Umbilical cord (tissue), 2 donors: Measurements from ENCODE around the gene ZNF783. TPM values are rescaled to one million over a fixed set of nuclear protein-coding genes. Genes with fewer than 3 reads are reported as not detected.
"Not testable (repeated sequence)": the region's sequence is repeated elsewhere in the genome, so short reads cannot be mapped to it uniquely, and the experiment has no call there.

Experiments
- DNase-seq: peaks from one replicate; pipeline ENCODE4 v3.0.0-alpha.2; 2015; ENCODE audit warnings: low spot score
- total RNA-seq: library from RNA; depleted of rRNA; stranded (reverse); fragments of >200 nt; gene quantifications from one replicate; pipeline ENCODE4 v1.2.3, GENCODE V29; 2014; ENCODE audit warnings: low replicate concordance; ENCODE audit not compliant: insufficient read depth

The ZNF783 gene
- total RNA-seq, 1 donor from 2014 or later, result 15.9 TPM

DNA sequence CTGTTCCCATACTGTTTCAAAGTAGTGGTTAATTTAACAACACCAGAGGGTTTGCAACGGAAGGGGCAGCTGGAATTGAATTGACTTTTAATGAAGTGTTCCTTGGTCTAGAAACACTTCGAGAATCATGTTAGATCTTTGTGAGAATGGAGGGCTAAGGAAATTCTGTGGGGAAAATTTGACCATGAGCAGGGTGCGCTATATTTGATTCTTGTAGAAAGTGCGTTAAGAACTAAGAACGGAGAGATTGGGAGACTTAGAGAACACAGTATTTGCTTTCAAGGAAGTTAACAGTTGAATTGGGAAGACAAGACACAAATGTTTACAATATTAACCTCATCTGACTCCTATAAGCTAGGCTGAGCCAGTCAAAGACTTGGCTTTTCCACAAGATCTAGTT lies 21.4 kb upstream of the ZNF783 start:
- DNase-seq, result no peak

DNA sequence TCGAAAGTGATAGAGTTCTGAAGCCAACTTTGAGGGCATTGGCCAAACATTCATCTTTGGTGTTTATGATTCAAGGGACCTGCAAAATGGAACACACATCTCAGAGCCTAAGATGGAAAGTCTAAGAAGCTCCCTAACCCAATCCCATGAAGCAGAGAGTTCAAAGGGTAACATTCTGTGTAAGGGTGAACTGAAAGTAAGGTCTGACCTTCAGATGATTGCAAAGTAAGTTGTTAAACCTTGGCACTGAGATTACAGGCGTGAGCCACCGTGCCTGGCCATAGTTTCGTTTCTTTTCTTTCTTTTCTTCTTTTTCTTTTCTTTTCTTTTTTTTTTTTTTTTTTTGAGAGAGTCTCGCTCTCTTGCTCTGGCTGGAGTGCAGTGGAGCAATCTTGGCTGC lies 20.3 kb upstream of the ZNF783 start:
- DNase-seq, result no peak

DNA sequence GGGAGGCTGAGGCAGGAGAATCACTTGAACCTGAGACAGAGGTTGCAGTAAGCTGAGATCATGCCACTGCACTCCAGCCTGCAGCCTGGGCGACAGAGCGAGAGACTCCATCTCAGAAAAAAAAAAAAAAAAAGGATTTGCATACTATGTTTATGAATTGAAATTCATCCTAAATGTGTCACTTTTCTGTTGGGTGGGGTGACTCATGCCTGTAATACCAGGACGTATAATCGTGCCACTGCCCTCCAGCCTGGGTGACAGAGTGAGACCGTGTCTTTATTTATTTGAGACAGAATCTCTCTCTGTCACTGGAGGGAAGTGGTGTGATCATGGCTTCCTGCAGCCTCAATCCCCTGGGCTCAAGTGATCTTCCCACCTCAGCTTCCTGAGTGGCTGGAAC lies 16.8 kb upstream of the ZNF783 start:
- DNase-seq, result no peak

DNA sequence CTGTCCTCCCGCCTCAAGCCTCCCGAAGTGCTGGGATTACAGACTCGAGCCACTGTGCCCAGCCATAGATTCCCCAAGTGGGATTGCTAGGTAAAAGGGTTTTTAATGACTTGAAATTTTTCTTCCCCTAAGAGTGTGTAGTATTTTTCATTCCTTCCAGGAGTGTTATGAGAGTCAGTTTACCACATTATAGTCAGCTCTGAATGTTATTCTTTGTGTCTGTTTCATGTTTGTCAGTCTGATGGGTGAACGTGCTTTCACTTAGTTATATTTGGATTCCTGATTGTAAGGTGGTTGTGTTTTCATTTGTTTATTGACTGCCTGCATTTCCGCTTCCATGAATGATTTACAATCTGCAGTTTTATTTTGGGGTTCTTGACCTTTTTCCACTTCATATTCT lies 16.3 kb upstream of the ZNF783 start:
- no peak for DNase-seq

DNA sequence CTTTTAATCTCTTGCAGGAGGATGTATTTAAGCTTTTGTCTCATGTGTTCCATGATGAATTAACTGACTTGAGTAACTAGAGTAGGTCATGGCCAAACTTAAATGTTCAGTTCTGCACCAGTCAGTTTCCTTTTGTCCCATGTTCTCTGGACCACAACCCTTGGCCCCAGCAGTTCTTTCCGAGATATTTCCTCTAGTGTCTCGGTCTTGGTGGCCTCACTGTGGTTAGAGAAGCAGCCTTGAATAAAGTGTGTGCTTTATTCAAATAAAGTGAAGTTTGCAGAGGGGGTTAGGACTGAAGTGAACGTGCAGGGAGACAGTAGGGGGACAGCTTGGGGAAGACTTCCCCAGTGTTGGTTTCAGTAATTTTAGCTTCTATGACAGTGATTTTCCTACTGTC lies 13.2 kb upstream of the ZNF783 start:
- DNase-seq, result no peak

DNA sequence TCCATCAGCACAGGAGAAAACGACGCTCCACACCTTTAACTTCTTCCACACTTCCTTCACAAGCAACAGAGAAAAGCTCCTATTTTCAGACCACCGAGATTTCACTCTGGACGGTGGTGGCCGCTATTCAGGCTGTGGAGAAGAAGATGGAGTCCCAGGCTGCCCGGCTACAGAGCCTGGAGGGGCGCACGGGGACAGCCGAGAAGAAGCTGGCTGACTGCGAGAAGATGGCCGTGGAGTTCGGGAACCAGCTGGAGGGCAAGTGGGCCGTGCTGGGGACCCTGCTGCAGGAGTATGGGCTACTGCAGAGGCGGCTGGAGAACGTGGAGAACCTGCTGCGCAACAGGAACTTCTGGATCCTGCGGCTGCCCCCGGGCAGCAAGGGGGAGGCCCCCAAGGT lies 11.8 kb upstream of the ZNF783 start:
- DNase-seq, result not testable (repeated sequence)

- not testable (repeated sequence) for DNase-seq
Measured at GRCh38 chr7:149251518-149251917, 10.5 kb upstream of the ZNF783 start.

DNA sequence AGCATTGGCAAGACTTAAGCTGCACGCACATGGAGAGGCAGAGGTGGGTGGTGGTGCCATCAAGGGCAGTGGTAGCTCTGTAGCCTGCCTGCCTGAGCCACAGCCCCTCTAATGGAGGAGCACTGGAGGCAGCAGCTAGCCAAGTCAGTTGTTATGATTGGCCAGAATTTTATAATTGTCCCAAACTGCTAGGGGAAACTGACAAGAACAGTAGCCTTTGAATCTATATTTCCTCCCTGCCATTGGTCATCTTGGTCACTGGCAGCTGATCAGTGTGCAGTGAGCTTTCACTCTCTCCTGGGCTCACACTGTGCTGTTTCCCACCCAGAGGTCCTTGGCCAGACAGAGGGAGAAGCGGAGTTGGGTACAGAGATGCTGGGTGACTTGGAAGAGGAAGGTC lies 9.6 kb upstream of the ZNF783 start:
- DNase-seq, result no peak

GRCh38 chr7:149253665-149254064 lies 8.3 kb upstream of the ZNF783 start:
- DNase-seq, result no peak

GRCh38 chr7:149254181-149254858 lies 7.7 kb upstream of the ZNF783 start:
- DNase-seq, result no peak

DNA sequence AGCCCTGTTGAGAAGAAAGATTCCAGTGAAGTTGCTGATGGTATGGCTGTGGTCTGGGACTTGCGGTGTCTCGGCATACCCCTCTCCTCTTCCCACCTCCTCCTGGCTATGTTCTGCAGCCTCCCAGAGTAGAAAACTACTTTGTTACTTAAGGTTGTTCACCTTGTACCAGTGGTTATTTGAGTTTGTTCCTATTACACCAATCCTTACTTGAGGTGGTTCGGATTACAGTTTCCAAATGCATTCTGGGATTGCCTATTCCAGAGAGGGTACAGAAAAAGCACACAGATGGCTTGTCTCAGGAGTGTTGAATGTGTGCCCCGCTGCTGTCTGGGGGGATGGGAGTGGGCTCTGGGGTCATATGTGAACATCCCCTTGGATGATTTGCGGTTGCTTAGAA lies 6.8 kb upstream of the ZNF783 start:
- no peak for DNase-seq

DNA sequence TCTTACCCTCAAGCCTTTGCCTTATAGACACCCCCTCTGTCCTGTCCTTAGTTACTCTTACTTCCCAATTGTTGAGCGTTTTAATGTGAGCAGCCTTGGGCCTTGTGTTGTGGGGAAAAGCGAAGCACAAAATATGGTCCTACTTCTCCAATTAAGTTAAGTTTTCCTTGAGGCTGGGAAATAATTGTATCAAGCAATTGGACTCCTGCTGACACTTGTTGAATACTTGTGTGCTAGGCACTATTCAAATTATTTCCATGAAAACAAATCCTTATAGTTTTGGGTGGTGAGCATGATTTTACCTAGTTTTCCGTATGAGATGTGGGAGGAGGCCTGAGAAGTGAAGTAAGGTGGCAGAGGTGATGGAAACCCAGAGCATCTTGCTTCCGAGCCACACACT lies 5.4 kb upstream of the ZNF783 start:
- DNase-seq, result no peak

DNA sequence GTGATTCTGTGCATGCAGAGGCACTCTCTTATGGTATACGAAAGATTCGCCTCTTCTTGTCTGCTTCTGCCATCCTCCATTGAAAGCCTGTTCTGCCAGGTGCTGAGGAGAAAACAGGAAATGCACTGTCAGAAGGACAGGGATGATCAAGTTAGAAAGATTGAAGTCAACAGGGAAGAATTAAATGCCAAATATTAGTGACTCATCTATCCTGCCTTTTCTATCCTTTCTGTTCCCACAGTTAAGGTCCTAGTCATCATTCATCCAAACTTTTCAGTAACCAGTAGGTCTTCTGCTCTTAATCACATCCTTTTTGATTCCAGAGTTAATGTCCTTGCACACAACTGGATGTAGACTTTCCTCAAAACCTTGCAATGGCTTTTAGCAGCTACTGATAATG lies 4.8 kb upstream of the ZNF783 start:
- DNase-seq, result no peak

- peak; percentile 38 for DNase-seq
Measured at GRCh38 chr7:149261316-149261828, 624 bp upstream of the ZNF783 start.

DNA sequence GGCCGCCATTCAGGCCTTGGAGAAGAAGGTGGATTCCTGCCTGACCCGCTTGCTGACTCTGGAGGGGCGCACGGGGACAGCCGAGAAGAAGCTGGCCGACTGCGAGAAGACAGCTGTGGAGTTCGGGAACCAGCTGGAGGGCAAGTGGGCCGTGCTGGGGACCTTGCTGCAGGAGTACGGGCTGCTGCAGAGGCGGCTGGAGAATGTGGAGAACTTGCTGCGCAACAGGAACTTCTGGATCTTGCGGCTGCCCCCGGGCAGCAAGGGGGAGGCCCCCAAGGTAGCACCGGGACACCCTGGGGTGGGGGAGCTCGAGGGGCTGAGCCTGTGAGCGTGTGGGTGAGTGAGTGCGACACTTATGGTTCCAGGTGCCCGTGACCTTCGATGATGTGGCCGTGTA lies 4.5 kb downstream of the ZNF783 start:
- DNase-seq, result no peak

- no peak for DNase-seq
Measured at GRCh38 chr7:149267733-149268132, 5.7 kb downstream of the ZNF783 start.

DNA sequence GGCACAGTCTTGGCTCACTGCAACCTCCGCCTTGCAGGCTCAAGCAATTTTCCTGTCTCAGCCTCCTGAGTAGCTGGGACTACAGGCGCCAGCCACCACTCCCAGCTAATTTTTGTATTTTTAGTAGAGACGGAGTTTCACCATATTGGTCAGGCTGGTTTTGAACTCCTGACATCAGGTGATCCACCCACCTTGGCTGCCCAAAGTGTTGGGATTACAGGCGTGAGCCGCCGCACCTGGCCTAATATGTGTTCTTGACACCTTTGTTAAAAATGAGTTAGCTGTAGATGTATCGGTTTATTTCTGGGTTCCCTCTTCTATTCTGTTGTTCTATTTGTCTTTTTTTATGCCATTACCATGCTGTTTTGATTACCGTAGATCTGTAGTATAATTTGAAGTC lies 12.4 kb downstream of the ZNF783 start:
- not testable (repeated sequence) for DNase-seq

GRCh38 chr7:149277871-149278270 lies 15.9 kb downstream of the ZNF783 start:
- DNase-seq, result no peak

GRCh38 chr7:149278396-149278795 lies 16.4 kb downstream of the ZNF783 start:
- DNase-seq, result no peak

GRCh38 chr7:149279111-149279743 lies 17.2 kb downstream of the ZNF783 start:
- no peak for DNase-seq

DNA sequence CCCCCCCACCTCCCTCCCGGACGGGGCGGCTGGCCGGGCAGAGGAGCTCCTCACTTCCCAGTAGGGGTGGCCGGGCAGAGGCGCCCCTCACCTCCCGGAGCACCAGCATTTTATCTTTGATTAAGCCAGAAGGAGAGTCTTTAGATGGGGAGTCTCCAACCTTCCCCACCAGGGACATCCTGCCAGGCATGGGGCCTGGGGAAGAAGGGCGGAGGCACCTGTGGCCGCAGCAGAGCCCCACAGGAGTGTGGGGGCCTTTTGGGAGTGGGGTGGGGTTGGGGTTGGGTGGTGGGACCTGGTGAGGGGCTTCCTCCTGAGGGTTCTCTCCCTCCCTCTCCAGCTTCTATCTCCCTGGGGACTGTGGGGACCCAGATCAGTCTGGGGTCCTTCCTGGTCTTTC lies 18.2 kb downstream of the ZNF783 start:
- DNase-seq, result no peak

- no peak for DNase-seq
Measured at GRCh38 chr7:149280661-149281507, 18.9 kb downstream of the ZNF783 start.
